ENCODE measurements around the gene SERPINC1.
"Not testable (repeated sequence)": the region's sequence is repeated elsewhere in the genome, so short reads cannot be mapped to it uniquely, and the experiment has no call there.

Gene SERPINC1

DNA sequence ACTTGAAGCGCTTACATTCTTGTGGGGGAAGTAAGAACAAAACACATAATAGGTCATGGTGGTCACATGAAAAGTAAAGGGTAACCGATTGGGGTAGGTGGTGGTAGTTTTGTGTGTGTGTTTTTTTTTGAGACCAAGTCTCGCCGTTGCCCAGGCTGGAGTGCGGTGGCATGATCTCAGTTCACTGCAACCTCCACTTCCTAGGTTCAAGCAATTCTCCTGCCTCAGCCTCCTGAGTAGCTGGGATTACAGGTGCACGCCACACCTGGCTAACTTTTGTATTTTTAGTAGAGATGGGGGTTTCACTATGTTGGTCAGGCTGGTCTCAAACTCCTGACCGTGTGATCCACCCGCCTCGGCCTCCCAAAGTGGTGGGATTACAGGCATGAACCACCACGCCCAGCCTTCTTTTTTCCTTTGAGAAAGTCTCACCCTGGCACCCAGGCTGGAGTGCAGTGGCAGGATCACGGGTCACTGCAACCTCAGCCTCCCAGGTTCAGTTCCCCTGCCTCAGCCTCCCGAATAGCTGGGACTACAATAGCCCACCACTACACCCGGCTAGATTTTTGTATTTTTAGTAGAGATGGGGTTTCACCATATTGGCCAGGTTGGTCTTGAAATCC lies 54.9 kb downstream of the SERPINC1 start:
- DNase-seq, result not testable (repeated sequence)

DNA sequence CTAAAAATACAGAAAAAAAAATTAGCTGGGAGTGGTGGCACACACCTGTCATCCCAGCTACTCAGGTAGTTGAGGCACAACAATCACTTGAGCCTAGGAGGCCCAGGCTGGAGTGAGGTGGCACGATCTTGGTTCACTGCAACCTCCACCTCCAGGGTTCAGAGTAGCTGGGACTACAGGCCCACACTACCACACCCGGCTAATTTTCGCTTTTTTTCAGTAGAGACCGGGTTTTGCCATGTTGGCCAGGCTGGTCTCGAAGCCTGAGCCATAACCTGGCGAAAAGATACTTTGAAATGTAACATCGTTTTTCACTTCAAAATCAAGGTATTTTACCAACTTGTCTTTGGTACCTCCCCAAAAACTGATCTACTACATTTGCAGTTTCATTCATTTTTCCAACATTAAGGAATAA lies 55.4 kb downstream of the SERPINC1 start:
- no peak for DNase-seq

DNA sequence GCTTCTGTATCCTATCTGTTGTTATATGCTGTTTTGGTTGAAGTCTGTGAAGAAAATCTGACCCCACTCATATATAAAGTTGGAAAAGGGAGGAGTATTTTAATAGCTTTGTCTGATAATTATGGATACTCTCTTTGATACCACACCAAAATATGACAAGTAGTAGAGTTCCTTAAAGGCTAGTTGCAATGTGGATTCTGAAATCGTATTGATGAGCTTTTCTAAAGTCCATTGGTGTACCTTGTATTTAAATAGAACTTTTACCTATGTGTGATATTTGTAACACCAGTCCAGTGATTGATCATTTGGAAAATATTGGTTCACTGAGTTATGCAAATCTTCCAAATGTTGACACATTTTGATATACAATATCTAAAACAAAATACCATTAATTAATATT lies 57.1 kb downstream of the SERPINC1 start:
- no peak for DNase-seq

DNA sequence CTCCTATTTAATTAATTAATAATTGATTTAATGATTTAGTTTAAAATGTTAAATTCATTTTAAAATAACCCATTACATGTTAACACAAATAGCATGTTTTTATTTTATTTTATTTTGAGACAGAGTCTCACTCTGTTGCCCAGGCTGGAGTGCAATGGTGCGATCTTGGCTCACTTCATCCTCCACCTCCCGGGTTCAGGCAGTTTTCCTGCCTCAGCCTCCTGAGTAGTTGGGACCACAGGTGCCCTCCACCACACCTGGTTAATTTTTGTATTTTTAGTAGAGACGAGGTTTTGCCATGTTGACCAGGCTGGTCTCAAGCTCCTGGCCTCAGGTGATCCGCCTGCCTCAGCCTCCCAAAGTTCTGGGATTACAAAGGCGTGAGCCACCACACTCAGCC lies 57.6 kb downstream of the SERPINC1 start:
- not testable (repeated sequence) for DNase-seq

DNA sequence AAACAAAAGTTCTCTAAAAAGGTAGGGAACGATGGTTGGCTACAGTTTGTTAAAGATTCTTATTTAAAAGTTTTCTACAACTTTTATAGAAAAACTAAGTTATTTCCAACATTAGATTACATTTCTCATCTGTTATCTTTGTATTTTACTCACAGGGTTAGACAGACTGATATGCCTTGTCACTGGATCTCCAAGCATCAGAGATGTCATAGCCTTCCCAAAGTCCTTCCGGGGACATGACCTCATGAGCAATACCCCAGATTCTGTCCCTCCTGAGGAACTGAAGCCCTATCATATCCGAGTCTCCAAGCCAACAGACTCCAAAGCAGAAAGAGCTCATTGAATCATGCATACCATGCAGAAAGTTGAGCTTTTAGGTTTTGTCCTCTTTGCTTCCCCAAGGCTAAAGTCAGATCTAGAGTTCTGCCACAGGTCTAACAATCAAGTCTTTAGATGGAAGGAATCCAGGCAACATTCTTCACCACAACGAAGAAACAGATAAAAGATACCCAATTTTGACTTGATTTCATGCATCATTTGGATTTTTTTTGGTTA lies 59.7 kb downstream of the SERPINC1 start:
- DNase-seq, result no peak

DNA sequence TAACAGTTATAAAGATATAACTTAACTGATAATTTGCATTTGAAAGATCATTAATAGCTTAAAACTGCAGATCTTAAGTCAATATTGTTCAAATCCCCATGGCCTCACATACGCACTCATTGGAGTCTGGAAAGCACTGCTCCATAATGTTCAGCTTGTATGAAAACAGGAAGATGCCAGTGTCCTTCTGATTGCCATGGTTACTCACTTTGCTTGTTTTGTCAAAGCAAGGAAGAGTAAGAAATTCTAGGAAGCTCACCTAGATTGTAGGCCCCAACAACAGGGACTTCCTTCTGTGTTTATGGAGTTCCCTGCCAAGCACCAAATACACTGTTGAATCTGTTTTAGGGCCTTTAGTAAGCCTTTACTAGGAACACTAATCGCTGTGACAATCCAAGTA lies 60.2 kb downstream of the SERPINC1 start:
- DNase-seq, result no peak

DNA sequence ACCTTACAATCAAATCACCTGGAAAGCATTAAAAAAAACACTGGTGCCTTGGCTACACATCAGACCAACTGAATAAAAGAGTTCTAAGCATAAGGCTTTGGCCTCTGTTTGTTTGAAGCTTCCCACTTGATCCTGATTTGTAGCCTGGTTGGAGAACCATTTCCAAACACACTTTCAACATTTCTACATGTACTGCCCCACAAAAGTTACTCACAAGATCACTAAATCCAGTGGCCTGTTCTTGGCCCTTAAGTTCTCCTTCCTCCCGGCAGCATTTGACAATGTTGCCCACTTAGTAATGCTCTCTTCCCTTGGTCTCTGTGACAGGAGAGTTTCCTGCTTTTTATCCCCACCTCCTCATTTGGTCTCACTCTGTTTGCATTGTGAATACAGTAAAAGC lies 61.1 kb downstream of the SERPINC1 start:
- DNase-seq, result no peak
